ENCODE measurements around the gene TMEM19. TPM values are rescaled to one million over a fixed set of nuclear protein-coding genes. Genes with fewer than 3 reads are reported as not detected.
"Not testable (repeated sequence)": the region's sequence is repeated elsewhere in the genome, so short reads cannot be mapped to it uniquely, and the experiment has no call there.

Gene TMEM19
- total RNA-seq, 1 donor from 2014 or later: 13.5 TPM

DNA sequence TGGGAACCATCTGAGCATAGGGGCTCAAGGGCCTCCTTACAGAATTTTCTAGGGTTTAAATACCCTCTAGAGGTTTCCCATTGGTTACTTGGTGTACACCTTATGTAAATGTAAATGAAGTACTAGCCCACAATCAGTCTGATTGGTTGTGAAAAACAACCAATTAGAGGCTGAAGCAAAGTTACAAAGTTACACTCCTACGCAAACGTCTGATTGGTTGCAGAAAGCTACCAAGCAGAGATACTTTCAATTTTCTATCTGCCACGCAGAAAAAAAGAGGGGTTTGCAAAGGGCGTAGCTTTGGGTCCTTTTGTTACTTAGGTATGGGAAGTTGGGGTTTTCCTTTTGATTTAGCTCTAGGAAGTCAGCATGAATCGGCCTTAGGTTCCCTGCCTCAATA lies 1.8 kb upstream of the TMEM19 start:
- intact Hi-C loops (cut with micrococcal nuclease): loop anchor here (10.0 kb wide), 1 partner anchor 1439 kb away; the partner anchor contains the start of gene CNOT2
- H3K27me3 Mint-ChIP-seq: peaks cover 3% of the 10 kb centered on the region
- peaks cover 12% of the 10 kb centered on the region for H3K4me1 Mint-ChIP-seq
- H3K36me3 Mint-ChIP-seq (ENCODE audit: low read depth): no peaks in the 10 kb centered on the region
- no peaks in the 10 kb centered on the region for H3K9me3 Mint-ChIP-seq
- H3K4me3 Mint-ChIP-seq: peak overlapping the region; percentile 55
- DNase-seq: peak; percentile 72
- H3K27ac Mint-ChIP-seq: no peak overlapping the region

DNA sequence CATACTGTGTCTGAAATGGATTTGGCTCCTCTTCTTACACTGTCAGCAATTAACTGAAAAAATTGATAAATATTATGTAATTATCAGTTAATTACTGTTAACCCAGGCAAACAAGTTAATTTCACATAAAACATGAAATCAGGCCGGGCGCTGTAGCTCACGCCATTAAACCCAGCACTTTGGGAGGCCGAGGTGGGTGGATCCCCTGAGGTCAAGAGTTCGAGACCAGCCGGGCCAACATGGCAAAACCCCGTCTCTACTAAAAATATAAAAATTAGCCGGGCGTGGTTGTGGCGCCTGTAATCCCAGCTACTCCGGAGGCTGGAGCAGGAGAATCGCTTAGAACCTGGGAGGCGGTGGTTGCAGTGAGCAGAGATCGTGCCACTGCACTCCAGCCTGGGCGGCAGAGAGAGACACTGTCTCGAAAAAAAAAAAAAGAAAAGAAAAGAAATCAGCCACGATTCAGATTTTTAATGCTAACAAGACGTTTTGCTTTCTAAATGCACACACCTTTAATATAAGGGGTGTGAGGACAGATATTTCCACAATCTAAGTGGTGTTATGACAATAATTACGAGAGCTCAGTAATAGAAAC lies 473 bp upstream of the TMEM19 start:
- intact Hi-C loops (cut with micrococcal nuclease): loop anchor here (10.0 kb wide), 1 partner anchor 1441 kb away; the partner anchor contains the start of gene CNOT2

DNA sequence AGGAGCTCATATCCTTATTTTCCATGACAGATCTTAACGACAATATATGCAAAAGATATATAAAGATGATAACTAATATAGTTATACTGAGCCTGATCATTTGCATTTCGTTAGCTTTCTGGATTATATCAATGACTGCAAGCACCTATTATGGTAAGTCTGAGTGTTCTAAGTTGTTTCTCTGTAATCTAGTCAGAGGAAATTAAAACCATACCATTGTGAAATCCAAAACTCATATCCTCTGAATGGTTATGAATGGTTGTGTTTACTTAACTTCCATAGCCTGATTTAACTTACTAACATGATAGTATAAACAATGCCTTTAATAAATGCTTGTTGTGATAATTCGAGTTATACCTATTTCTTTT lies 760 bp downstream of the TMEM19 start:
- Mint-ChIP-seq H3K27me3 (no peaks in the 10 kb centered on the region), H3K9me3 (no peaks in the 10 kb centered on the region)

More for the DNA sequence above, 473 bp upstream of the TMEM19 start:
- H3K27me3 Mint-ChIP-seq: no peaks in the 10 kb centered on the region
- peak; percentile 56 for DNase-seq
- H3K4me3 Mint-ChIP-seq: peak overlapping the region; percentile 92
- no peaks in the 10 kb centered on the region for H3K9me3 Mint-ChIP-seq
- H3K36me3 Mint-ChIP-seq (ENCODE audit: low read depth): no peaks in the 10 kb centered on the region
- peaks cover 12% of the 10 kb centered on the region for H3K4me1 Mint-ChIP-seq
- H3K27ac Mint-ChIP-seq: peak overlapping the region; percentile 95

DNA sequence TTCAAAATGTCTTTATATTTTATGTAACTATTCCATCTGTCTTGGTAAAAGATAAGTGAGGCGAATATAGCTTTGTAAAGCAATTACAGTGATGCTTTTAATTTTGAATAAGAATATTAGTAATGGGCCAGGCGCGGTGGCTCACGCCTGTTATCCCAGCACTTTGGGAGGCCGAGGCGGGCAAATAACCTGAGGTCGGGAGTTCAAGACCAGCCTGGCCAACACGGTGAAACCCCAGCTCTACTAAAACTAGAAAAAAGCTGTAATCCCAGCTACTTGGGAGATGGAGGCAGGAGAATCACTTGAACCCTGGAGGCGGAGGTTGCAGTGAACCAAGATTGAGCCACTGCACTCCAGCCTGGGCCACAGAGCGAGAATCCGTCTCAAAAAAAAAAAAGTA lies 1.3 kb downstream of the TMEM19 start:
- H3K27ac Mint-ChIP-seq; H3K9me3 Mint-ChIP-seq; DNase-seq; H3K36me3 Mint-ChIP-seq (ENCODE audit: low read depth); H3K27me3 Mint-ChIP-seq: not testable (repeated sequence)
- peaks cover 12% of the 10 kb centered on the region for H3K4me1 Mint-ChIP-seq
- peak overlapping the region; percentile 37 for H3K4me3 Mint-ChIP-seq
- intact Hi-C loops (cut with micrococcal nuclease): loop anchor here (10.0 kb wide), 1 partner anchor 1442 kb away; the partner anchor contains the start of gene CNOT2

More for the DNA sequence above, 760 bp downstream of the TMEM19 start:
- Mint-ChIP-seq H3K4me3 (peak overlapping the region; percentile 92), H3K27ac (peak overlapping the region; percentile 95), H3K4me1 (peaks cover 12% of the 10 kb centered on the region), H3K36me3 (ENCODE audit: low read depth) (peaks cover under 1% of the 10 kb centered on the region)
- DNase-seq: no peak
- intact Hi-C loops (cut with micrococcal nuclease): loop anchor here (1.0 to 10.0 kb wide), 4 partner anchors 22 to 1442 kb away; partner anchors contain the start of genes CNOT2, RAB21, TBC1D15 and THAP2

DNA sequence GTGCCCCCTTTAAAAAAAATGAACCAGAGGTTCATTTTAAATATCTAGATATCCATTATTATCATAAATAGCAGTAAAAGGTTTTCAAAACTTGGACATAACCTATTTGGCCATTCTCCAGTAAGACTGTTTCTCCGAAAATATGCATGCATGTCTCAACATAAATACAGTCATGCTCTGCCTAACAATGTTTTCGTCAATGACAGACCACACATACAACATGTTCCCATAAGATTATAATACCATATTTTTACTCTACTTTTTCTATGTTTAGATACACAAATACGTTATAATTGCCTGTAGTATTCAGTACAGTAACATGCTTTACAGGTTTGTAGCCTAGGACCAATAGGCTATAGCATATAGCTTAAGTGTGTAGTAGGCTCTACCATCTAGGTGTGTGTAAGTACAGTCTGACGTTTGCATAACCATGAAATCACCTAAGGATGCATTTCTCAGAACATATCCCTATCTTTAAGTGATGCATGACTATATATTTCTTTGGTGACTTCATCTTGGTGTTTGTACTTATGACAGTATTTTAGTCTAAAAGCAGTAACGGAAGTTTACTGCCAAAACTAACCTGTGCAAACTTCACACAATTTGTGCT lies 3.2 kb downstream of the TMEM19 start:
- no peak overlapping the region for H3K4me3 Mint-ChIP-seq
- H3K27ac Mint-ChIP-seq: no peak overlapping the region
- intact Hi-C loops (cut with micrococcal nuclease): loop anchor here (10.0 kb wide), 1 partner anchor 1444 kb away; the partner anchor contains the start of gene CNOT2
- peaks cover 14% of the 10 kb centered on the region for H3K4me1 Mint-ChIP-seq
- DNase-seq: no peak
- no peaks in the 10 kb centered on the region for H3K27me3 Mint-ChIP-seq
- H3K9me3 Mint-ChIP-seq: no peaks in the 10 kb centered on the region
- H3K36me3 Mint-ChIP-seq (ENCODE audit: low read depth): peaks cover 2% of the 10 kb centered on the region

DNA sequence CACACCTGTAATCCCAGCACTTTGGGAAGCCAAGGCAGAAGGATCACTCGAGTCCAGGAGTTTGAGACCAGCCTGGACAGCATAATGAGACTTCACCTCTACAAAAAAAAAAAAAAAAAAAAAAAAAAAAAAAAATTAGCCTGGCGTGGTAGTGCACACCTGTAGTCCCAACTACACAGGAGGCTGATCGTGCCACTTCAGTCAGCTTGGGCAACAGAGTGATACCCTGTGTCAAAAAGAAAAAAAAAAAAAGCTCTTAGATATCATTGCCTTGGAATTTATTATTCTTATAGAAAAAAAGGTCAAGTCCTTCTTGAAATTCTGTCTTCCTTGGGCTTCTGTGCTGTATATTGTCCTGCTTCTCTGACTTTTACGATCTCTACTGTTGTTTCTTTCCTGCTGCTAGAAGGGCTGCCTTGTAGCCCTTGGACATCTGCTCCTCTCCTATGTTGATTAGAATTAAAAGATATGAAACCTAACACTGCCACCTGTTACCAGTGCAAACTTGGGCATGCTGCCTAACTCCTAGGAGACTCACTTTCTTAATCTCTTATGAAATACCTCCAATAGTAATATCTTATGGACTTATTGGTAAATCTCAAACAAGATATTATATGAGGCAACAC lies 5.7 kb downstream of the TMEM19 start:
- no peak for DNase-seq
- intact Hi-C loops (cut with micrococcal nuclease): no loop called here
- Mint-ChIP-seq H3K4me1 (peaks cover 14% of the 10 kb centered on the region), H3K27me3 (no peaks in the 10 kb centered on the region), H3K9me3 (no peaks in the 10 kb centered on the region), H3K27ac (no peak overlapping the region), H3K36me3 (ENCODE audit: low read depth) (peaks cover 6% of the 10 kb centered on the region), H3K4me3 (no peak overlapping the region)

DNA sequence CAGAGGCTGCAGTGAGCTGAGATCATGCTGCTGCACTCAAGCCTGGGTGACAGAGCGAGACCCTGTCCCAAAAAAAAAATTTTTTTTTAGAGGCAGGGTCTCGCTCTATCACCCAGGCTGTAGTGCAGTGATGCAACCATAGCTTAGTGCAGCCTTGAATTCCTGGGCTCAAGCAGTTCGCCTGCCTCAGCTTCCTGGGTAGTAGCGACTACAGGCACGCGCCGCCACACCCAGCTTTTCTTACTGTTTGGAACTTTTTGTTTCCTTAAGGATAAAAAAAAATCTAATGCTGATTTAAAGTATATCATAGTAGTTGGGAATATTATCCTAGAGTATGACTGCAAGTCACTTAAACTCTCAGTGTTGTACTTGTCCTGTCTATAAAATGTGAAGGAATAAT lies 7.2 kb downstream of the TMEM19 start:
- Mint-ChIP-seq H3K9me3 (no peaks in the 10 kb centered on the region), H3K36me3 (ENCODE audit: low read depth) (peaks cover 8% of the 10 kb centered on the region), H3K27ac (no peak overlapping the region), H3K27me3 (no peaks in the 10 kb centered on the region), H3K4me3 (no peak overlapping the region), H3K4me1 (peaks cover 8% of the 10 kb centered on the region)
- no peak for DNase-seq
- intact Hi-C loops (cut with micrococcal nuclease): no loop called here

DNA sequence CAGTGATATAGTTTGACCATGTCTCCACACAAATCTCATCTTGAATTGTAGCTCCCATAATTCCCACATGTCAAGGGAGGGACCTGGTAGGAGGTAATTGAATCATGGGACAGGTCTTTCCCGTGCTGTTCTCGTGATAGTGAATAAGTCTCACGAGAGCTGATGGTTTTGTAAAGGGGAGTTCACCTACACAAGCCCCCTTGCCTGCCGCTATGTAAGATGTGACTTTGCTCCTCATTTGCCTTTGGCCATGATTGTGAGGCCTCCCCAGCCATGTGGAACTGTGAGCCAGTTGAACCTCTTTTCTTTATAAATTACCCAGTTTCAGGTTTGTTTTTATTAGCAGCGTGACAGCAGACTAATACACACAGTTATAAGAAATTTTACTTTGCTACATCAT lies 7.8 kb downstream of the TMEM19 start:
- H3K27ac Mint-ChIP-seq; DNase-seq; H3K4me3 Mint-ChIP-seq; H3K27me3 Mint-ChIP-seq; H3K9me3 Mint-ChIP-seq; H3K4me1 Mint-ChIP-seq; intact Hi-C loops (cut with micrococcal nuclease): not testable (repeated sequence)
- peaks cover 11% of the 10 kb centered on the region for H3K36me3 Mint-ChIP-seq (ENCODE audit: low read depth)

DNA sequence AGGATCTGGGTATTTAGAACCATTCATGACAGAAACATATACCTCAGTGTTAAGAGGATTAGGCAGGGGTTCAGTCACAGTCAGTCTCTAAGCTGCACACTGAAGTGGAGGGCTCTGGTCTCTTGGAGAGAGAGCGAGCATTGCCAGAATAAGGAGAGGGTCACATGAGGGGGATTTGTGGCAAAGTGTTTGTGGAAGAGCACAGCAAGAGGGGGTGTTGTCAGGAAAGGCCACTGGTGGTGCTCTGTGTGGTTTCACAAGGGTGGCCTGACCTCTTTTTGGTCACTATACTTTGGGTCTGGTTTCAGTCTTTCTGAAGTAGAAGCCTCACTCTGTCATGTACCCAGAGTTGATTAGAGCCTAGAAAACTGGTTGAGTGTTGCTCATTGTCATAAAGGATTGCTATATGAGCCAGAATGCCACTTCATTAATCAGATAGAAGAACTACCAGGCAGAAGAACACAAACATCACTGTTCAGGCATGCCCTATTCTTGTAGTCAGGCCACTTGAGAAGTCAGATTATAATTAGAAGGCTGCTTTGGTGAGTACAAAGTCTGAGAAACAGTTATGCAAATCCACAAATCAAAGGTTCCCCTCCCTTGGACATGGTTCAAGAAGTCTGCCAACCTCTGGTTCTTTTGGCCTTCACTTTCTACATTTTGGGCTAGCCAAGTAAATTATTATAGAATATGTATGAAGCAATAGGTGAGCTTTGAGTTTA lies 8.4 kb downstream of the TMEM19 start:
- intact Hi-C loops (cut with micrococcal nuclease): no loop called here
- Mint-ChIP-seq H3K27ac (no peak overlapping the region), H3K4me3 (no peak overlapping the region)

DNA sequence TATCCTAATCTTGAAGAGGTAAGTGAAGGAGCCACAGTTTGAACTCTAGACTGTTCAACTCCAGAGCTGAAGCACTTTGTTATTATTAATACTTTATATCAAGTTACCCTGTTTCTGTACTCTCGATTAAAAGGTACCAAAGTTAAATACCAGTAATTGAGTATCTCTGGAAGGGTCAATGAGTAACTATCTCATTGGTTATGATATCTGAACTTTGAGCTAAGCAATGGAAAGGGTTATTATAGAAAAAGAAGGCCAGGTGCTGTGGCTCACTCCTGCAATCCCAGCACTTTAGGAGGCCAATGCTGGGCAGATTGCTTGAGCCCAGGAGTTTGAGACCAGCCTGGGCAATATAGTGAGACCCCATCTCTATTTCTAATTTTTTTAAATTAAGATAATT lies 9.9 kb downstream of the TMEM19 start:
- Mint-ChIP-seq H3K36me3 (ENCODE audit: low read depth) (peaks cover 22% of the 10 kb centered on the region), H3K27ac (no peak overlapping the region), H3K9me3 (no peaks in the 10 kb centered on the region), H3K4me1 (peaks cover 7% of the 10 kb centered on the region), H3K4me3 (no peak overlapping the region), H3K27me3 (no peaks in the 10 kb centered on the region)
- no peak for DNase-seq
- intact Hi-C loops (cut with micrococcal nuclease): no loop called here

More for the DNA sequence above, 8.4 kb downstream of the TMEM19 start:
- no peaks in the 10 kb centered on the region for H3K27me3 Mint-ChIP-seq
- DNase-seq: no peak
- peaks cover 13% of the 10 kb centered on the region for H3K36me3 Mint-ChIP-seq (ENCODE audit: low read depth)
- no peaks in the 10 kb centered on the region for H3K9me3 Mint-ChIP-seq
- H3K4me1 Mint-ChIP-seq: peaks cover 7% of the 10 kb centered on the region

DNA sequence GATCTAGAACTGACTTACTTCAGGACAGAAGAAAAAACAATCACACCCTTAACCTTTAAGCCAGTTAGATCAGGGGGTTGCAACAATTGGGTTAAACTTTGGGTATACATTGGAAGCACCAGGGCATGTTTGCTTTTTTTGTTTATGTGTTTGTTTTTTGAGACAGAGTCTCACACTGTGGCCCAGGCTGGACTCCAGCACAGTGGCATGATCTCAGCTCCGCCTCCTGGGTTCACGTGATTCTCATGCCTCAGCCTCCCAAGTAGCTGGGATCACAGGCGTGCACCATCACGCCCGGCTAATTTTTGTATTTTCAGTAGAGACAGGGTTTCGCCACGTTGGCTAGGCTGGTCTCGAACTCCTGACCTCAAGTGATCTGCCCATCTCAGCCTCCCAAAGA lies 16.3 kb downstream of the TMEM19 start:
- H3K4me3 Mint-ChIP-seq; H3K27me3 Mint-ChIP-seq; intact Hi-C loops (cut with micrococcal nuclease); H3K4me1 Mint-ChIP-seq; DNase-seq; H3K9me3 Mint-ChIP-seq; H3K27ac Mint-ChIP-seq: not testable (repeated sequence)
- peaks cover 20% of the 10 kb centered on the region for H3K36me3 Mint-ChIP-seq (ENCODE audit: low read depth)

DNA sequence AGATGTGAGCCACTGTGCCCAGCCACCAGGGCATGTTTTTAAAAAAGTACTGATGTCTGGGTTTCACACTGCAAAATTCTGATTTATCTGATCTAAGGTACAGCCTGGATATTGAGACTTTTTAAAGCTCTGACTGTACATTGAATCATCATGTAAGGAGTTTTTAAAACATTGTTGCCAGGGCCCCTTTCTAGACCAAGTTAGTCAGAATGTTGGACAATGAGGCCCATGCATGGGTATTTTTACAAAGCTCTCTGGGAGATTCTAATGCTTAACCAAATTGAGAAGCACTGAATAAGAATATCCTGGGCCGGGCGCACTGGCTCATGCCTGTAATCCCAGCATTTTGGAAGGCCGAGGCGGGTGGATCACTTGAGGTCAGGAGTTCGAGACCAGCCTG lies 16.7 kb downstream of the TMEM19 start:
- H3K9me3 Mint-ChIP-seq: no peaks in the 10 kb centered on the region
- no peak for DNase-seq
- H3K4me1 Mint-ChIP-seq: no peaks in the 10 kb centered on the region
- intact Hi-C loops (cut with micrococcal nuclease): no loop called here
- no peak overlapping the region for H3K4me3 Mint-ChIP-seq
- H3K27me3 Mint-ChIP-seq: no peaks in the 10 kb centered on the region
- H3K36me3 Mint-ChIP-seq (ENCODE audit: low read depth): peaks cover 22% of the 10 kb centered on the region
- no peak overlapping the region for H3K27ac Mint-ChIP-seq

DNA sequence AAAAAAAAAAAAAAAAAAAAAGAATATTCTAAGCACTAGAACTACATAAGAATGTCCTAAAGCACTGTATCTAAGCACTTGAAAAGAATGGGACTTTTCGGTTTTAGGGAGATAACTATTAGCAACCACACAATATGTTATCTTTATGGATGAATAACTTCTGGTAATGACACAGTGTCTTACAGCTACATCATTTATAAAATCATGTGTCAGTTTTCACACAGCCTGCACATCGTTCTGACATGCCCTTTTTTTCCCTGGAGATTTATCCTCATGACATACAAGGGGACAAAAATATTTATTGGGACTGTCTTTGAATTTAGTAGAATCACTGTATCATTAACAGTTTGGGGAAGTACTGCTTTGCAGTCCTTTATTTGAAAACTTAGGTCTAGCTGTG lies 17.3 kb downstream of the TMEM19 start:
- intact Hi-C loops (cut with micrococcal nuclease): no loop called here
- Mint-ChIP-seq H3K27me3 (no peaks in the 10 kb centered on the region), H3K9me3 (no peaks in the 10 kb centered on the region), H3K27ac (no peak overlapping the region), H3K4me1 (peaks cover 4% of the 10 kb centered on the region), H3K36me3 (ENCODE audit: low read depth) (peaks cover 19% of the 10 kb centered on the region), H3K4me3 (no peak overlapping the region)
- no peak for DNase-seq

DNA sequence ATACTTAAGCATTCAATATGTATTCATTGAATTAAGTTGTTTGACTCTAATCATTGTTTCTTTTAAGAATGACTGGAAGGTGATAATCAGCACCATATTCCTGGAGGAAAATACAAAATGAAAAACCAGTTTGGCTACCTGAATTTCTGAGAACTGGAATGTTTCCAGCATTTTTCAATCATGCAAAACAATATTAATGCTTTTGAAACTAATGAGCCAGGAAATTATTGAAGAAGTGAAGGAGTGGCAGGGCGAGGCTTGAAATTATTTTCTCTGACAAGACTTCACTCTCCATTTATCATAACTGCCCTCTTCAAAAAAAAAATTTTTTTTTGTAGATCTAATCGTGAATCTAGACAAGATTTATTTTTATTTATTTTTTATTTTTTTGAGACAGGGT lies 19.0 kb downstream of the TMEM19 start:
- no peak overlapping the region for H3K4me3 Mint-ChIP-seq
- H3K27ac Mint-ChIP-seq: no peak overlapping the region
- intact Hi-C loops (cut with micrococcal nuclease): no loop called here
- H3K9me3 Mint-ChIP-seq: no peaks in the 10 kb centered on the region
- DNase-seq: no peak
- H3K4me1 Mint-ChIP-seq: peaks cover 7% of the 10 kb centered on the region
- H3K27me3 Mint-ChIP-seq: no peaks in the 10 kb centered on the region
- peaks cover 10% of the 10 kb centered on the region for H3K36me3 Mint-ChIP-seq (ENCODE audit: low read depth)
